Measurements from ENCODE around the gene LINGO3.
"Not testable (repeated sequence)": the region's sequence is repeated elsewhere in the genome, so short reads cannot be mapped to it uniquely, and the experiment has no call there.

Gene LINGO3

DNA sequence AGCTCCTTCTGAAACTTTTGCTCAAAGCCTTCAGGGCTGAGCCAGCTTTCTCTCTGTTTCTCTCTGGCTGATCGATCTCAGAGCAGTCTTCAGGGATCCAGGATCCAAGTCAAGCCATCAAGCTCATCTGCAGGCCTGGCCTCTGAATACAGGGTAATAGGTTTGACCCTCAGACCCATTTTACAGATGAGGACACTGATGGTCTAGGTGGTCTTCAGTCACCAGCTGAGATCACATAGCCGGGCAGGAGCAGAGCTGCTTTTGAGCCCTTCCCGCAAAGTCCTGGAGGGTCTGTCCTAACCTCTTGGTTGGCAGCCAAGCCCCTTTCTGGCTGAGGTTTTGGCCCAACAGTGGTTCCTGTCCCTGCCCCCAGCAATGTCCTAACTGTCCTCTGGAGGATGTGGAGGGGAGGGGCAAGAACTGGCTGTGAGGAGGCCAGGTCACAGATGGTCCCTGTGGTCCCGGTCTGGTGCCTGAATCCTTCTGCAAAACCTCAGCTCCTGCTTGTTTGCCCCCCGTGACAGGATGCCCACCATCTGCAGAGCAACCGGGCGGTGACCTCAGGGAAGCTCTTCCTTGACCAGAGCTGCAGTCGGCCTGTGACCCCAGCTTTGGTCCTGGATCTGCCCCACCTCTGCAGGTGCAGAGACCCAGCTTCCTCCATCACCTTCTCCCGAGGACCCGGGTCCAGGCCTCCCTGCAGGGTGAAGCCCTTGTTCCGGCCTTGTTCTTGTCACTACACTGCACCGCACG is 20.2 kb downstream of the LINGO3 start:
- TF ChIP-seq, protein P1, sequence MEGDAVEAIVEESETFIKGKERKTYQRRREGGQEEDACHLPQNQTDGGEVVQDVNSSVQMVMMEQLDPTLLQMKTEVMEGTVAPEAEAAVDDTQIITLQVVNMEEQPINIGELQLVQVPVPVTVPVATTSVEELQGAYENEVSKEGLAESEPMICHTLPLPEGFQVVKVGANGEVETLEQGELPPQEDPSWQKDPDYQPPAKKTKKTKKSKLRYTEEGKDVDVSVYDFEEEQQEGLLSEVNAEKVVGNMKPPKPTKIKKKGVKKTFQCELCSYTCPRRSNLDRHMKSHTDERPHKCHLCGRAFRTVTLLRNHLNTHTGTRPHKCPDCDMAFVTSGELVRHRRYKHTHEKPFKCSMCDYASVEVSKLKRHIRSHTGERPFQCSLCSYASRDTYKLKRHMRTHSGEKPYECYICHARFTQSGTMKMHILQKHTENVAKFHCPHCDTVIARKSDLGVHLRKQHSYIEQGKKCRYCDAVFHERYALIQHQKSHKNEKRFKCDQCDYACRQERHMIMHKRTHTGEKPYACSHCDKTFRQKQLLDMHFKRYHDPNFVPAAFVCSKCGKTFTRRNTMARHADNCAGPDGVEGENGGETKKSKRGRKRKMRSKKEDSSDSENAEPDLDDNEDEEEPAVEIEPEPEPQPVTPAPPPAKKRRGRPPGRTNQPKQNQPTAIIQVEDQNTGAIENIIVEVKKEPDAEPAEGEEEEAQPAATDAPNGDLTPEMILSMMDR (IDR thresholded peaks at IDR 0.05; ENCODE audit: control extremely low read depth, extremely low read depth, low read depth, missing control alignments): no peak
- POLR2A ChIA-PET: interaction anchor here (0.9 to 1.2 kb wide), 4 partner anchors 9 to 189 kb away, joined by 3 to 5 read pairs (median 4); partner anchors contain the start of gene GADD45B
- DNase-seq (ENCODE audit: extremely low spot score): no peak
- CTCF ChIA-PET: interaction anchor here (1.0 to 4.3 kb wide), 5 partner anchors 14 to 324 kb away, joined by 3 to 28 read pairs (median 3); partner anchors contain the start of gene PLEKHJ1

DNA sequence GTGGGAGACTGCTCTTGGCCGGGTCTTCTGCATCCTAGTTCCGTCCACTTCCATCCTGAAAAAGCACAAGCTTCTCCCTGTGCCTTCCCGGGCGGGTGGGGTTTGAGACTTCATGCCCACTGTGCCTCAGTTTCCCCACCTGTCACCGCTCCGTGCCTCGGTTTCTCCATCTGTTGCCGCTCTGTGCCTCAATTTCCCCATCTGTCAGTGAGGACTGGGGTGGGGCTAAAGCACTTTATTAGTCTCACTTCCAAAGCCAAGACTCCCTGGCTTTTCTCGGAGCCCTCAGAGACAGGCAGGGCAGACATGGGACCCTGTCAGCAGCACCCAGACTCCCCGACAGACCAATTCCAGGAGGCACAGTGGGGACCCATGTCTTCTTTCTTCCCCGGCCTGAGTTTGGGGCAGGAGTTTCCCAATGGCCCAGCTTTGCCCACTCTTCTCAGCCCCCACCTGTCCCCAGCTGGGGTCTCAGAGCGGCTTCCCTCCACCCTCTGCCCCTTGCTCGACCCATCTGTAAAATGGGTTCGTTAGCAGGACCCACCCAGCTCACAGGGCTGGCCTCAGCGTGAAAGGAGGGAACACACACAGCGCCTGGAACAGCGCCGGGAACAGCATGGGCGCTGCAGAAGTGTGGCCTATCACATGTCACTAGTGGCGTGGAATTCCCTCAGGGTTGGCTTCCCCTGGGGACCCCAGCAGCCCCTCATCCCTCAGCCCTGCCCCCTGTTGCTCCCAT is 21.4 kb downstream of the LINGO3 start:
- TF ChIP-seq, protein P1 (IDR thresholded peaks at IDR 0.05; ENCODE audit: control extremely low read depth, extremely low read depth, low read depth, missing control alignments): no peak
- CTCF ChIA-PET: interaction anchor here (1.0 to 4.3 kb wide), 5 partner anchors 13 to 325 kb away, joined by 3 to 28 read pairs (median 3); no protein-coding TSS in a partner anchor
- POLR2A ChIA-PET: interaction anchor here (1.1 to 1.2 kb wide), 3 partner anchors 7 to 189 kb away, joined by 4 to 5 read pairs (median 4); partner anchors contain the start of gene GADD45B
- DNase-seq (ENCODE audit: extremely low spot score): no peak

DNA sequence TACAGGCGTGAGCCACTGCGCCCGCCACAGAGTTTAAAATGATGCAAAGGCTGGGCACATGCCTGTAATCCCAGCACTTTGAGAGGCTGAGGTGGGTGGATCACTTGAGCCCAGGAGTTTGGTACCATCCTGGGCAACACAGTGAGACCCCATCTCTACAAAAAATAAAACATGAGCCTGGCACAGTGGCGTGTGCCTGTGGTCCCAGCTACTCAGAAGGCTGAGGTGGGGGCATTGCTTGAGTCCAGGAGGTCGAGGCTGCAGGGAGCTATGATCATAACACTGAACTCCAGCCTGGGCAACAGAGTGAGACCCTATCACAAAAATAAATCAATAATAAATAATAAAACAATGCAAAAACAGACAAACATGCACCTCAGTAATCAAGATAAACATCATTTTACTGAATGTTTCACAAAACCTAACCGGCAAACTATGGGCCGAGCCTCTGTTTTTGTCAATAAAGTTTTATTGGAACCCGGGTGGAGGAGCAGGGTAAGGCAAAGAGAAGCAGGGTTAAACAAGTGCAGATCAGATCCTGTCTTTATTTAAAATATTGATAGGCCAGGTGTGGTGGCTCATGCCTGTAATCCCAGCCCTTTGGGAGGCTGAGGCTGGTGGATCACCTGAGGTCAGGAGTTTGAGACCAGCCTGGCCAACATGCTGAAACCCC is 24.0 kb downstream of the LINGO3 start:
- TF ChIP-seq, protein P1 (IDR thresholded peaks at IDR 0.05; ENCODE audit: control extremely low read depth, extremely low read depth, low read depth, missing control alignments): no peak
- DNase-seq (ENCODE audit: extremely low spot score): no peak
- POLR2A ChIA-PET: no interaction called here
- CTCF ChIA-PET: interaction anchor here (1.6 kb wide), 1 partner anchor 48 kb away, joined by 4 read pairs; no protein-coding TSS in a partner anchor

DNA sequence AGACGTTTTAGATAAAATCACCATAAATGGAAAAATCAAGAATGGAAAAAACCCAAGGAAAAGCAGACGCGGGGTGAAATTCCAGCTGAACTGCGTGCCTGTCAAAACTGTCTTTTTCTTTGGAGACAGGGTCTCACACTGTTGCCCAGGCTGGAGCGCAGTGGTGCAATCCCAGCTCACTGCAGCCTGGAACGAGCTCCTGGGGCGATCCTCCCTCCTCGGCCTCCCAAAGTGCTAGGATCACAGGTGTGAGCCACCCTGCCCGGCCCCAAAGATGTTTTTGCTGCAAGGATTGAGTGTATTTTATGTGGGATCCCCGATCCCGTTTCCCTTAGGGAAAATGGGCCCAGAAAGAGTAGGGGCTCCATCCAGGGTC is 25.1 kb downstream of the LINGO3 start:
- DNase-seq (ENCODE audit: extremely low spot score): no peak
- TF ChIP-seq, protein P1 (IDR thresholded peaks at IDR 0.05; ENCODE audit: control extremely low read depth, extremely low read depth, low read depth, missing control alignments): no peak
- POLR2A ChIA-PET: no interaction called here
- CTCF ChIA-PET: no interaction called here

DNA sequence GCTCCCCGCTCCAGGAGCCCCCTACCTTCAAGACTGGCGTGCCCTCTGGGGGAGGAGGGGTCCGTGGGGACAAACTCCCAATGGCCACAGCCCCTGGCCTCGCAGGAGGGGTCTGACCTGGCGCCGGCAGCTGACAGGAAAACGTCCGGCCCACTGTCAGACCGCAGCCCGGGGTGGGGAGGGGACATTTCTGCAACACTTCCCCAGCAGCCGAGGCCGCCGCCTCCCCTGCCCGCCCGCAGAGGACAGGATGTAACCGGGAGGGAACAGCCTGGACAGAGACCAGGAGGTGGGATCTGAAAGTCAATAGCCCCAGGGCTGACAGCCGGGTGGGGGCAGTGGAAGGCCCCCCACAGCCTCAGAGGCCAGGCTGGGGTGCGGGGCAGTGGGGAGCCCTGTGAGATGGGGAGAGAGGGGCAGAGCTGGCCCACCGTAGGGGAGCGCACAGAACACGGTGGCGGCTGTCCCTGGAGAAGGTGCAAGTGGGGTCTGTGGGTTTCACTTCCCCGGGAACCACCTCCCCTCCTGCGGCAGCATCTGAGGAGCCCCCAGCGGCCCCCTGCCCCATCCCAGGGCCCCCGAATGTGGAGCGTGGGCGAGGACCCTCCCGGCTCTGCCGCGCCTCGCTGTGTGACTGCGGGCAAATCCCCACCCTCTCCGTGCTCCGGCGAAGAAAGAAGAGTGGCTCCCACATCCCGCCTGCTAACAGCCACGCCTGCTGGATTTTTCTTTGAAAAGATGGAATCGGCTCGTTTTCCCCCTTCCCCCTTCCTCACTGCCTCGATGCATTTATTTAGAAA is 25.7 kb downstream of the LINGO3 start, which contains the start of gene PEAK3:
Gene PEAK3 (minus strand): TSS at position 114 of the 800 bp plus-strand sequence. CDS start 1,244 bp downstream, outside the sequence.
- peak; percentile 66 for DNase-seq (ENCODE audit: extremely low spot score)
- POLR2A ChIA-PET: interaction anchor here (0.6 kb wide), 1 partner anchor 42 kb away, joined by 3 read pairs; no protein-coding TSS in a partner anchor
- TF ChIP-seq, protein P1 (IDR thresholded peaks at IDR 0.05; ENCODE audit: control extremely low read depth, extremely low read depth, low read depth, missing control alignments): no peak
- CTCF ChIA-PET: no interaction called here

DNA sequence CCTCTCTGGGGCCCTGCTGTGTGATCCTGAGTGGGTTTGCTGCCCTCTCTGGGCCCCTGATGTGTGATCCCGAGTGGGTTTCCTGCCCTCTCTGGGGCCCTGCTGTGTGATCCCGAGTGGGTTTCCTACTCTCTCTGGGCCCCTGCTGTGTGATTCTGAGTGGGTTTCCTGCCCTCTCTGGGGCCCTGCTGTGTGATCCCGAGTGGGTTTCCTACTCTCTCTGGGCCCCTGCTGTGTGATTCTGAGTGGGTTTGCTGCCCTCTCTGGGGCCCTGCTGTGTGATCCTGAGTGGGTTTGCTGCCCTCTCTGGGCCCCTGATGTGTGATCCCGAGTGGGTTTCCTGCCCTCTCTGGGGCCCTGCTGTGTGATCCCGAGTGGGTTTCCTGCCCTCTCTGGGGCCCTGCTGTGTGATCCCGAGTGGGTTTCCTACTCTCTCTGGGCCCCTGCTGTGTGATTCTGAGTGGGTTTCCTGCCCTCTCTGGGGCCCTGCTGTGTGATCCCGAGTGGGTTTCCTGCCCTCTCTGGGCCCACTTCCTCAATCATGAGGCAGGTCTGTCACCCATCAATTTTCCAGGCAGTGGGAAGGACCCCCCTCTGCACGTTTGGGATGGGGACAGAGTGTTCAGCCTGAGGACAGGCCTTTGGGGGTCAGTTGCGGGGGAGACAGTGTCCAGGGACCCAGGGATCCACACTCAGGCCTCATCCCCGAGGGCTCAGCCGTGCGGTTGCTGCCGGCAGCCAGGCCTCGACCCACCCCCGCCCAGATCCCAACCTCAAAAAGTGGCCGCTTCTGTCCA is 26.5 kb downstream of the LINGO3 start:
- DNase-seq (ENCODE audit: extremely low spot score); CTCF ChIA-PET: not testable (repeated sequence)
- POLR2A ChIA-PET: interaction anchor here (0.6 to 1.1 kb wide), 2 partner anchors 10 to 43 kb away, joined by 3 read pairs; no protein-coding TSS in a partner anchor

Measured in GM10248 (cell line).